GM19468 (cell line): ENCODE measurements around the gene VIT.

ENCODE experiments used
- ATAC-seq: cut with Tn5 transposase; IDR thresholded peaks from one replicate; pipeline ENCODE4 v1.9.1; 2021; ENCODE audit warnings: mild to moderate bottlenecking, moderate library complexity, moderate number of reproducible peaks; ENCODE audit not compliant: unreplicated experiment; ENCODE audit errors: extremely low read depth

The VIT gene

DNA sequence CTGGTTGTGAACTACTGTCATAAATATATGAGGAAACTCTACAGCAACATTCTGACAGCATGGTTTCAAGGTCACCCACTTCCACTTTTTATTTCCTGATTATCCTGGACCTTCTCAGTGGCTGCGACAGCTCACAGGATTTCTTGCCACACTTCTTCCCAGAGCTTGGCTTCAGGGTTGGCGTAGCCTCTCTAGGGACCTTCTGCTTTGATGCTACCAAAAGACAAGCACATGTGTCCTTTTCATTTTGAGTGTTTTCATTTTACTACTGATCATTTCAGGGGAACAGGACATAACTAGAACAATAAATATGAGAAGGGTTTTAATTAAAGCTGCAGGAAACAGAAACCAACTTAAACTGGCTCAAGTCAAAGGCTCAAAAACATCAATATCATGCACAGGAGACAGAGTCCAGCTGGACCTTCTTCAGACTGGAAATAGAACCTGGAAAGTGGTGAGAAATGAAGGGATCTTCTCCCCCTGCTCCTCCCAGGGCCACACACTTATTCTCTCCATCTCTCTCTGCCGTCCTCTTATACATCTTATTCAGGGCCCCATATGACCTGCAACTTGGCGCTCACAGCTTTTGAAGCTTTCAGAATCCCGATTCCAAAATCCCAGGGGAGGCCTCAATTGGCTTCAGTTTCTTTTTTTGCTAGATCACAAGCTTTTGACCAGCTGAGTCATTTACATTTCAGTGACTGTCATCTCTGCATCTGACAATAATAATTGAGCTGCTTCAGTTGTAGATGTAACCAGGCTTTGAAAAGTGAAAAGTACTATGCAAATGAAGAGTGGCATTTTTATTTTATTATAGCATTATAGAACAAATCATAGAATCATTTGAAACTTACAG is 9.7 kb downstream of the VIT start:
- ATAC-seq: no peak

DNA sequence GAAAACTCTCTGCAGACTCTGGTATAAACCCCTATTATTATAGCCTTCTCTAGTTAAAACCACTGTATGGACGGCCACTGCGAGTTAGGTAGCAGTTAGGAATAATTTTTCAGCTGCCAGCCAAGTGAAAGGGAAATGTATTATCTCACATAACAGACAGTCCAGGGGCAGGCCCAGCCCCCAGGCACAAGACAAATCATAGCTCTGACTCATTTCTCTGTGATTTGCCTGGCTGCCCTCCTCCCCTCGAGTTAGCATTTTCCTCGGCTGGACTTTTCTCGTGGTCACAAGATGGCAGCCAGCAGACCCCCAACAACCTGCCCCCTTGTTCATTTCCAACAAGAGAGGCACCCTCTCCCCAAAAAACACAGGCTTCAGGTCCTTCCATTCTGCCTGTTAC is 10.5 kb downstream of the VIT start:
- no peak for ATAC-seq

DNA sequence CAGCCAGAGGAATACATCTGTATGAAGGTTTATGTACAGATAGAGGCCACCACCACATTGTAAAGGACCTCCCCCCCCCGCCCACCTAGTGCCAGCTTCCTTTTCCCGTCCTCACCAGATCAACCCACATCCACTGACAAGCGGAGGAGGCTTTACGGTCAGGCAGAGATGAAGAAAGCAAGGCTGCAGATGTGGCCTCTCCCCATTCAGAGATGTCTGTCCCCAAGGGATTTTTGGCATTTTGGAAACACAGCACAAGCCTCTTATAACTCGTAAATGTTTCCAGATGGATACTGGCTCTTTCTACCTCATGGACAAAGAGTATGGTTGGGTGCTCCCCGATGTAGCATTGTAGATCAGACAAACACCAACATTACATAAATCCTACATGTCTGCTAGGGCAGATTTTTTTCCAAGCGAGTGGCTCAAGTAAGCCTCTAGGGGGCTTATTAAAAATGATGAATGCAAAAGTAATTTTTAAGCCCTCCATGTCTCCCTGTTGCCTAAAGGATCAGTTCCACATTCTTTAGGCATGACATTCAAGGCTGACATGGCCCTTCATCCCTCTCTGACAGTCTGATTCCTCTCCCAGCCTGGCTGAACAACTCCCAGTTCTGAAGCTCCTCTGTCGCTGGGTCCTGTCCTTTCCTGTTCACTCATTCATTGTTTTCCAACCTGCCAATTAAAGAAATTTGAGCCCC is 11.7 kb downstream of the VIT start:
- ATAC-seq: no peak

DNA sequence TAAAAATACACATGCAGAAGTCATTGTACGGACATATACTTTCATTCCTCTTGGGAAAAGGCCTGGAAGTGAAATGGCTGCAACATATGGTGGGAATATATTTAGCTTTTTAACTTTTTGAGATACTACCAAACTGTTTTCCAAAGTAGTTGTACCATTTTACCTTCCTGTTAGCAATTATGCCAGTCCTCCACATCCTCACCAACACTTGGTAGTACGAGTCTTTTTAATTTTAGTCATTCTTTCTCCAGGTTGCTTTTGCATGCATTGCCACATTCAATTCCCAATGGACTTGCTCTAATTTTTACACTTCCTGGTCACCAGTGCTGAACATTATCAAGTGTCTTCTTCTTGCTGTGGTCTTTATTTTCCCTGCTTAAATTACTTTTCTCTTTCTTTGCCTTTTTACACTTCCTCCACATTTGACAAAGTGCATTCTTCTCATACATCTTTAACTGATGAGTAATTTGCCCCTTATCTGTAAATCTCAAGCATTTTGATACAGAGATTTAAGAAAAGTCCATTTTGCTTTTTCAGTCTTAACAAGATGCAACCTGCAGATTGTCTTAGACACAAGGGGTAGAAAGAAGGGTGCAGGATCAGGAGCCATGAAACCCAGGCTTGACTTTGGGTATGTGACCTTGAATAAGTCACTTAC is 14.5 kb downstream of the VIT start:
- no peak for ATAC-seq

DNA sequence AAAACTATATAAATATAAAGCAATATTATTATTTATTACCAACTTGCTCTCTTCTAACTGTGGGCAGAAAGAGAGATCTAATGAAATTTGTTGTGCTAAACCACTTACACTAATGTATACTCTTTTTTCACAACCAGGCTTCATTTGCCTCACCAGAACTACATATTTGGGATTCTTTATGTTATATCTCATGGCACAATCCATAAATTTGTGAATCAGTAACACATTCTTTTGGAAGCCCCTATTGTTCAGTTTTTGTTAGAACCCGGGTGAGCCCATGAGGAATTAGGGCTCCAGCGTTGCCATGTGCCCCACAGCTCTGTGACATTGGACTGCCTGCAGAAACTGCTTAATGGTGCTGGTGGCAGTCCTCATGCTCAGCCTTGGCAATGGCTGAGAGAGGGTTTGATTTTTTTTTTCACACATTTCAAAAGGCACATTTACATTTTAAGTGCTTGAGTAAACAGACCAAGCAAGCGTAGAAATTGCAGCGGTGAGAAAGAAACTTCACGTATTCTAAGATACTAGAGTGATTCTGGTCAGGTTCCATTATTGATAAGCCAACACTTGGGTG is 15.3 kb downstream of the VIT start:
- ATAC-seq: no peak

DNA sequence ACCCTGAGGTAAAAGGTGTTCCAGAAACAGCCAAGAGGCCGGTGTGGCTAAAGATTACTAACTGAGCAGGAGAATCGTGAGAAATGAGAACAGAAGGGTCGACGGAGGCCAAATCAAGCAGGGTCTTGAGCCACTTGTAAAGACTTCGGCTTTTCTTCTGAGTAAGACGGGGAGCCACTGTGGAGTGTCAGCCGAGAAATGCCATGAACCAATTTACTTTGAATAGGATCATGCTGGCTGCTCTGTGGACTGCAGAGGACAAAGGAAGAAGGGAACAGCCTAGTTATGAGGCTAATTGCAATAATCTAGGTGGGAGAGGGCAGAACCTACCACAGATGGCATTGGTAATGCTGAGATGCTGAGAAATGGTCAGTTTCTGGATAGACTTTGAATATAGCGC is 16.8 kb downstream of the VIT start:
- no peak for ATAC-seq

DNA sequence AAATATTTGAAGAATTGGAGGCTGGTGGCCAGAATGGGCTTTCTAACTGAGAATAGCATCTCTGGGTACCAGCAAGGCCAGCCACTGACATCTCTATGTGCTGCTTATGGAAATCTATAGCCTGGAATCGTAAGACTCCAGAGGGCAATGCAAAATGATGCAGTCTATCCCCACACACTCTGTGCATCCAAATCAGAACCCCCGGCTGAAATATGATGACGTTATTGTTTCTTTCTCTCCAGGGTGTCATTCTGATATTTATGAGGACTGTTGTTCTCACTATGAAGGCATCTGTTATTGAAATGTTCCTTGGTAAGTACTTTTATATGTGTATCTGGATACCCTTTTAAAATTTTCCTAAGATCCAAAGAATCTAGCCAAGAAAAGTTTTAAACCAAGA is 19.6 kb downstream of the VIT start:
- no peak for ATAC-seq

DNA sequence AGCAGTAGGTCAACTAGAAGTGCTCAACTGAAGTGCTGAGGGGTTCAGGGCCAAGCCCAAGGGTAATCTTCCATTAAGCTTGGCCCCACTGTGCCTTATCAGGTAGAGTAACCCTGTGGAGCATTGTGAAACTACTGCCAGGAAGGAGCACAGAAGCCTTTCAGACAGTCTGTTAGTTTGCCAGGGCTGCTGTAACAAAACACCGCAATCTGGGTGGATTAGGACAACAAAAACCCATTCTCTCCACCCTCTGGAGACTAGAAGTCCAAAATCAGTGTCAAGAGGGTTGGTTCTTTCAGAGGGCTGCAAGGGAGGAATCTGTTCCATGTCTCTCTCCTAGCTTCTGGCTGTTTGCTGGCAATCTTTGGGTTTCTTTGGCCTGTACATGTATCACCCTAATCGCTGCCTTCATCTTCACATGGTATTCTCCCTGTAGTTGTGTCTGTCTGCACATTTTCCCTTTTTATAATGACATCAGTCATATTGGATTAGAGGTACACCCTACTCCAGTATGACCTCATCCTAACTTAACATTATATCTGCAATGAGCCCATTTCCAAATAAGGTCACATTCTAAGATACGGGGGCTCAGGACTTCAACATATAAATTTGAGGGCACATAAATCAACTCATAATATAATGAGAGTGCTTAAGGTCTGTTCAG is 21.2 kb downstream of the VIT start:
- no peak for ATAC-seq

DNA sequence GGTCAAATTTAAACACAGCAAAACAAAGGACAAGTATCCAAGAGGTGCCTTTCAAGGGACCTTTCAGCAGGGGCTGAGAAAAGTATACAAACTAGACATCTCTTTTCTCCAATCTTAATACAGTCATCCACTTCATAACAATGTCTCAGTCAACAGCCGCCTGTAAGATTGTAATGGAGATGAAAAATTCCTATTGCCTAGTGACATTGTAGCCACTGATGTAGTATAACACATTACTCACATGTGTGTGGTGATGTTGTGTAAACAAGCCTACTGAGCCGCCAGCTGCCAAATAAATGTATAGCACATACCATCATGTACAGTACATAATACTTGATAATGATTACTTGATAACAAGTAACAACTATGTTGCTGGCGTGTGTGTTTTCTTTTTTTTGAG is 31.0 kb downstream of the VIT start:
- ATAC-seq: no peak

DNA sequence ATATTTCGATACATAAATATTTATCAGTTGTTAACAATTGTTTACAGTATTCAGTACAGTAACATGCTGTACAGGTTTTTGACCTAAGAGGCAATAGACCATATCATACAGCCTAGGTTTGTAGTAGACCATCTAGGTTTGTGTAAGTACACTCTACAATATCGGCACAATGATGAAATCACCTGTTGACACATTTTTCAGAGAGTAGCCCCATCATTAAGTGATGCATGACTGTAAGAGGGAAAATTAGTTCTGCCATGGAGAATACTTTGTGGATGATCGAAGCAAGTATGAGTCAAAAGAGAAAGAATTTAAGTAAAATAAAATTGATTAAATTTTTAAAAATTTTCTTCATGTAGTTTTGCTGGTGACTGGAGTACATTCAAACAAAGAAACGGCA is 32.6 kb downstream of the VIT start:
- no peak for ATAC-seq

DNA sequence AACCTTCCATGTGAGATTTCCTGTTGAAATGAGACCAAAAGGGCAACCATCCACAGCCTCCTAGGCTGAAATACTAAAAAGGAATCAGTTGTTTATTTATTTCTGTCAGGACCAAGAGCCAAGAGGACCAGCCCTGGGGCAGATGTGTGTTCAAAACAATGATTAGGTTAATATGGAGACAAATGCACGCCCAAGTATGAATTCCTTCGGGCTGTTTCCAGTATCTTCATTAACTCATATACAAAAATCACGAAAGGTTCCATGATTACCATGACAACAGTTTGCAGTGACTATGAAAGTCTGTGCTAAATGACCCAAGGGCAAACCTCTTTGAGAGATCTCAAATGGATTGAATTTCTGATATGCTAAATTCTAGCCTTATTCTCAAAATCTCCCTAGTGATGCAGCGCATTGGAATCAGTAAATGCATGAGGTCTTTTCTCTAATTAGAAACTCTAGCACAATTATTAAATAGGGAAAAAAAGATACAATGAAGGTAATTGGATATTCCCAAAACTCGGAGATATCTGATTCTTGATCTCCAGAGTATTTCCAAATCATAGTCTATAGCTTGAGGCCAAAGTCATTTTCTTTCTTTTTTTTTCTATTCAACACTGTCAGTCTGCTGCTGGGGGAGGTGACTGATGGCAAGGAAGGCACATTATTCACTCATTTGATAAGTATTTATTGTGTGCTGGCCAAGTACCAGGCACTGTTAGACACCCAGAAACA is 35.6 kb downstream of the VIT start:
- ATAC-seq: no peak

DNA sequence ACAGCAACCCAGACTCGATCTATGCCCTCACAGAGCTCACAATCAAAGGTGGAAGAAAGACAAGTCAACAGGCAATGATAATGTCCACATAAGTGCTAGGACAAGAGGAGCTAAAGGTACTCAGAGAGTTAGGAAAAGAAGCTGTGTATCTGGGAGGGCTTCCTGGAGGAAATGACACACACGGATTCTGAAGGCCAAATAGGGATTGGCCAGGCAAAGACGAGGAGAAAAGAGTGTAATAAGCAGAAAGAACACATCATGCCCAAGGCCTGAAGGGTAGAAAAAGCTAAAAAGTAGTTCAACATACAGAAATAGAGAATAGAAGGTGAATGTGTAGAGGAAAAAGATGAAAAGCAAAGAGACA is 36.1 kb downstream of the VIT start:
- ATAC-seq: no peak

DNA sequence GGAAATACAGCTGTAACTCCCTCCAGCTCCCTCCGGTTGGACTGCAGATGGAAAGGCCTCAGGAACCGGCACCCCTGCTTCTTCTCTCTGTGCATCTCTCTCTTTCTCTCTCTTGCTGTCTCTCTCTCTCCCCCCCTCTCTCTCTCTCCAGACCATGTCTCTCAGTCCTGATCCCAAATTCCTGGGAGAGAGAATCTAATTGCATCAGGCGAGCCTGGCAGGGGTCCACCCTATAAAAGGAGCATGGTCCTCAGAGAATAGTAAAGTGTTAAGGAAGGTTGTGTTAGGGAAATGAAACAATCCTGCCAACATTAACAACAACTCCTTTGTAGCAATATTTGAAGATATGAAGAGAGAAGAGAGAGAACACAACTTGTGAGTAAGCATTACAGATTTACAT is 36.7 kb downstream of the VIT start:
- no peak for ATAC-seq

DNA sequence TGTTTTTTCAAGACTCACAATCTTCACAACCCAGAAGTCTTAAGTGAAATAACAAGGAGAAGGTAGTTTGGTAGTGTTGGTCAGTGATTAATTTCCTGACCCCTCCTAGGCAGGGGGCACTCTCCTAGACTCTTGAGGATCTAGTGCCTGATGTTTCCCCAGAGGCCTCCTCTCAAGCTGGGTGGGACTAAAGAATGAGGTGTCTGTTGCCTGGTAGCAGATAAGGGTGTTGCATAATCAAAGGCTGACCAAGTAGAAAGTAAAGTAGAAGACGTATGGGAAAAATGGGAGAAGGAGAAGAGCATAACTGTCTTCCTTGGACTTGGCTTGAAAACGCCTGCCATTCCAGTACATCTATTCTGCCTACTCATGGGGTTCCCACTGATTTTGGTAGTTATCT is 37.8 kb downstream of the VIT start:
- no peak for ATAC-seq

DNA sequence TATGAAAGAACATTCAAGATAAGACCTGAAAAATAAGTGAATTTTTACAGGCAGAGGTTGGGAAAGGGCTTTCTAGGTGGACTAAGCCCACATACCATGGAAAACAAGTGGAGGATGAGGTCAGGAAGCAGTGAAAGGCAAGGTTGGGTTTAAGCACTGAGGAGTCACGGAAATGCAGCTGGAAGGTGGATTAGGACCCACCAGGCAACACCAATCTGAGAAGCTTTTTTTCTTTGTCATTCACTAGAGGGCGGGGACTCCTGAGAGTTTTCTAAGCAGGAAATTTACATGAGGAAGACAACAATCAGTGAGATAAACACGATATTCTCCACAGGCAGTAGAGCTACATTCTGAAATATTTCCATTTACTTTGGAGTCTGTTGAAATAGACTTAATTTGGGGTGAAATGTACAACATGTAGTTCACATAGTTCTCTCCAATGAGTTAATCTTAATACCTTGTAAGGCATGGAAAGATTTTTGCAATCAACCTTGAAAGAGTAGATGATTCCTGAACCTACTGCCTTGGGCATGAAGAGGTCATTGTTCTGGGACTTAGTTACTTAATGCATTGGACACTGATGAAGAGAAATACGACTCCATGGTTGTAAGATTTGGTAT is 40.7 kb downstream of the VIT start:
- ATAC-seq: no peak

DNA sequence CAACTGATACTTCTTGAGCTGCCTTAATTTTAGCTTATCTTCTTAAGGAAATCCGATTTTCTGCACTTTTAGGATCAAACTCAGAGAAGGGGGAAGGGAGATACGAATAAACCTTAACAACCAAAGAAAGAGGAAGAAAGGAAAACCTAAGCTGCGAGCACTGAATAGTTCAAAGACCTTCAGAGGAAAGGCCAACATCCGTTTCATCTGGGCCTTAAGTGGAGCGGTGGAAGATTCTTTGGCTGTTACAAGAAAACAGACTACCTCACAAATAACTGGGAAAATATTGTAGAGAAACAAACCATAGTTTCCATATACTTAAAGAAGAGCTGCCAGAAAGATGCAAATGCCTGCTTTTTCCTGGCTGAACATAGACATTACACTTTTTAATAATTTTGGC is 43.6 kb downstream of the VIT start:
- no peak for ATAC-seq

DNA sequence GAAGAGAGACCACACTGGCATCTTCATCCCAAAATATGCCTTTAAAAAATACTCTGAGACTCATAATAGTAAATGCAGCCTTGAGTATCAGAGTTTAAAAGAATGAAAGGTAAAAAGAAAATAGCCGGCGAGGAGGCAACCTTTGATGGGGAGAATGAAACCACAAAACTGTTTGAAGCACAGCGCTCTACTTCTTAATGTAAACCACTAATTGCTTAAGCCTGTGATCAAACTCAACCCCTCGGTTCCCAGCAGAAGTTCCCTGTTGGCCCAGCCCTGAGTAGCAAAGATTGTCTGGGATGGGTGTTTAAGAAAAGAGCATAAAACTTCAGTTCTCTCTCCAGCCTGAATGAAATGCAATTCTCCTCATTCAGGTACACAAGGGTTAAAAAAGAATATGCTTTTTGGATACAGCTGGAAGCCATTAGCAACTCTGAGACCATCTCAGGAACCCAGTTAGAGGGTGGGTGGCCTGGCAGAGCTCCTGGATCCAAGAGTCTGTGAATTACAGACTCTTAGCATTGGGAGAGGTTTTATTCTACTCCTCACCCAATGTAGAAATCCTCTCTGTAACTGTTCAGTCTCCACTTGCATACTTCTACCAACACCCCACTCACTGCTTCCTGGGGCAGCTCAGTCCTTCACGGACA is 44.8 kb downstream of the VIT start:
- ATAC-seq: no peak

DNA sequence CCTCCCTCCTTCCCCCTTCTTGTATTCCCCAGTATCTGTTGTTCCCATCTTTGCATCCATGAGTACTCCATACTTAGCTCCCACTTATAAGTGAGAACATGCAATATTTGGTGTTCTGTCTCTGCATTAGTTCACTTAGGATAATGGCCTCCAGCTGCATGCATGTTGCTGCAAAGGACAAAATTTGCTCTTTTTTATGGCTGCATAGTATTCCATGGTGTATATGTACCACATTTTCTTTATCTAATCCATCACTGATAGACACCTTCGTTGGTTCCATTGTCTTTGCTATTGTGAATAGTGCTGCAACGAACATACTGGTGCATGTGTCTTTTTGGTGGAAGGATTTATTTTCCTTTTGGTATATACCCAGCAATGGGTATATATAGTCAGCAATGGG is 47.4 kb downstream of the VIT start:
- no peak for ATAC-seq

DNA sequence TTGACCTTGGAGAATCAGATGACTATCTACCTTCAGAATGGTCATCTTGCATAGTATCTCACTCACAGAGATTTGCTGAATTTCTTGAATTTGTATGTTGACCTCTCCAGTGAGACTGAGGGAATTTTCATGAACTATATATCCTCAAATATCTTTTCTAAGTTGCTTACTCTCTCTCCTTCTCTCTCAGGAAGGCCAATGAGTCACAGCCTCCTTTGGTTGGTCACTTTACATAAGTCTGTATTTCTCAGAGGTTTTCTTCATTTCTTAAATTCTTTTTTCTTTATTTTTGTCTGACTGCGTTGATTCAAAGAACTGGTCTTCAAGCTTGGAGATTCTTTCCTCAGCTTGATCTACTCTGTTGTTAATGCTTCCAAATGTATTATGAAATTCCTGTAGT is 51.7 kb downstream of the VIT start:
- ATAC-seq: no peak
